ENCODE data around the gene RABEP1.
"Not testable (repeated sequence)": the region's sequence is repeated elsewhere in the genome, so short reads cannot be mapped to it uniquely, and the experiment has no call there.

DNA sequence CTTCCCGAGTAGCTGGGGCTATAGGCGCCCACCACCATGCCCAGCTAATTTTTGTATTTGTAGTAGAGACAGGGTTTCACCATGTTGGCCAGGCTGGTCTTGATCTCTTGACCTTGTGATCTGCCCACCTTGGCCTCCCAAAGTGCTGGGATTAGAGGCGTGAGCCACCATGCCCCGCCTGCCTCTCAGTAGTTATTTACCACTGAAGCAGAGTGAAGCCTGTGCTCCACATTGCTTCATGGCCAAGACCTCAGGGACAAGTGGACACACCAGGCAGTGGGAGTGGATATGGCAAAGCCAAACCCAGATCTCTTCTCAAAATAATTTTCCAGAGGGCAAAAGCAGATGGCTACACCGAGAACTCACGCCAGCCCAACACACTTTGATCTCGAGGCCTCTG, 48.6 kb upstream of the RABEP1 start:
- TF ChIP-seq, protein P1, sequence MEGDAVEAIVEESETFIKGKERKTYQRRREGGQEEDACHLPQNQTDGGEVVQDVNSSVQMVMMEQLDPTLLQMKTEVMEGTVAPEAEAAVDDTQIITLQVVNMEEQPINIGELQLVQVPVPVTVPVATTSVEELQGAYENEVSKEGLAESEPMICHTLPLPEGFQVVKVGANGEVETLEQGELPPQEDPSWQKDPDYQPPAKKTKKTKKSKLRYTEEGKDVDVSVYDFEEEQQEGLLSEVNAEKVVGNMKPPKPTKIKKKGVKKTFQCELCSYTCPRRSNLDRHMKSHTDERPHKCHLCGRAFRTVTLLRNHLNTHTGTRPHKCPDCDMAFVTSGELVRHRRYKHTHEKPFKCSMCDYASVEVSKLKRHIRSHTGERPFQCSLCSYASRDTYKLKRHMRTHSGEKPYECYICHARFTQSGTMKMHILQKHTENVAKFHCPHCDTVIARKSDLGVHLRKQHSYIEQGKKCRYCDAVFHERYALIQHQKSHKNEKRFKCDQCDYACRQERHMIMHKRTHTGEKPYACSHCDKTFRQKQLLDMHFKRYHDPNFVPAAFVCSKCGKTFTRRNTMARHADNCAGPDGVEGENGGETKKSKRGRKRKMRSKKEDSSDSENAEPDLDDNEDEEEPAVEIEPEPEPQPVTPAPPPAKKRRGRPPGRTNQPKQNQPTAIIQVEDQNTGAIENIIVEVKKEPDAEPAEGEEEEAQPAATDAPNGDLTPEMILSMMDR (IDR thresholded peaks at IDR 0.05 in 4 of 5, conservative IDR thresholded peaks at IDR 0.05 in 1 of 5) = not testable (repeated sequence)
- not testable (repeated sequence) for TF ChIP-seq POLR2A (IDR thresholded peaks at IDR 0.05)

All from gastrocnemius medialis (tissue), 4 donors.